Mesenchymal stem cell (in vitro differentiated cells and primary cell): ENCODE data around the gene WDR3.

ENCODE experiments used
- DNase-seq: peaks from one replicate; pipeline ENCODE4 v3.0.0-alpha.2; 2013
- H2AFZ ChIP-seq: one replicate; pipeline ENCODE4 v1.6.1; 2013; ENCODE audit warnings: low read depth, mild to moderate bottlenecking, control low read depth, inconsistent platforms, low read length, moderate library complexity
- H2AK5ac ChIP-seq: 2 replicates; pipeline ENCODE4 v1.6.1; 2013; ENCODE audit warnings: low read length, moderate library complexity, mild to moderate bottlenecking, inconsistent platforms; ENCODE audit not compliant: severe bottlenecking
- H2BK120ac ChIP-seq: one replicate; pipeline ENCODE4 v1.6.1; 2013; ENCODE audit warnings: low read depth, mild to moderate bottlenecking, inconsistent platforms, low read length, moderate library complexity
- H2BK12ac ChIP-seq, 2 experiments: one replicate each; pipeline ENCODE4 v1.6.1; 2013; ENCODE audit warnings: inconsistent platforms in 2 of 2, low read length in 2 of 2, mild to moderate bottlenecking in 2 of 2, moderate library complexity in 2 of 2, control low read depth in 1 of 2
- H2BK15ac ChIP-seq: one replicate; pipeline ENCODE4 v1.6.1; 2013; ENCODE audit warnings: mild to moderate bottlenecking, low read depth, inconsistent platforms; ENCODE audit not compliant: poor library complexity, severe bottlenecking
- H2BK5ac ChIP-seq: 2 replicates; pipeline ENCODE4 v1.6.1; 2013; ENCODE audit warnings: low read depth, mild to moderate bottlenecking, low read length, control low read depth, inconsistent platforms; ENCODE audit not compliant: poor library complexity, severe bottlenecking
- H3K14ac ChIP-seq, 2 experiments: one replicate each; pipeline ENCODE4 v1.6.1; 2013; ENCODE audit warnings: inconsistent platforms in 2 of 2, low read length in 2 of 2, control low read depth in 1 of 2, mild to moderate bottlenecking in 1 of 2, moderate library complexity in 1 of 2
- H3K18ac ChIP-seq, 2 experiments: one replicate each; pipeline ENCODE4 v1.6.1; 2013; ENCODE audit warnings: inconsistent platforms in 2 of 2, low read length in 2 of 2, control low read depth in 1 of 2, low read depth in 1 of 2, mild to moderate bottlenecking in 1 of 2
- H3K23ac ChIP-seq, 2 experiments: one replicate each; pipeline ENCODE4 v1.6.1; 2013; ENCODE audit warnings: inconsistent platforms in 2 of 2, low read length in 2 of 2, mild to moderate bottlenecking in 2 of 2, moderate library complexity in 2 of 2, control low read depth in 1 of 2
- H3K27ac ChIP-seq: 2 replicates; pipeline ENCODE4 v1.5.1; 2013; ENCODE audit warnings: mild to moderate bottlenecking, moderate library complexity, low read length, control low read depth, inconsistent platforms; ENCODE audit not compliant: poor library complexity, severe bottlenecking
- H3K27me3 ChIP-seq, 2 experiments: 2 replicates each; pipeline versions ENCODE4 v1.6.1 to v1.7.0; 2013; ENCODE audit warnings: low read length in 2 of 2, mild to moderate bottlenecking in 2 of 2, moderate library complexity in 2 of 2, control low read depth in 1 of 2, inconsistent platforms in 1 of 2; ENCODE audit not compliant: control insufficient read depth in 1 of 2, insufficient read depth in 1 of 2
- H3K36me3 ChIP-seq, 2 experiments: 2 replicates each; pipeline versions ENCODE4 v1.6.1 to v1.7.0; 2013; ENCODE audit warnings: low read length in 2 of 2, control low read depth in 1 of 2, inconsistent platforms in 1 of 2, low read depth in 1 of 2, mild to moderate bottlenecking in 1 of 2; ENCODE audit not compliant: insufficient read depth in 2 of 2, control insufficient read depth in 1 of 2
- H3K4ac ChIP-seq, 2 experiments: one replicate each; pipeline ENCODE4 v1.6.1; 2013; ENCODE audit warnings: inconsistent platforms in 2 of 2, low read length in 2 of 2, mild to moderate bottlenecking in 2 of 2, moderate library complexity in 2 of 2, control low read depth in 1 of 2, low read depth in 1 of 2
- H3K4me1 ChIP-seq: 2 replicates; pipeline ENCODE4 v1.6.1; 2013; ENCODE audit warnings: low read depth, low read length, control low read depth; ENCODE audit not compliant: control insufficient read depth, insufficient read depth
- H3K4me2 ChIP-seq: 2 replicates; pipeline ENCODE4 v1.6.1; 2013; ENCODE audit warnings: low read length, mild to moderate bottlenecking, inconsistent platforms; ENCODE audit not compliant: poor library complexity, severe bottlenecking
- H3K4me3 ChIP-seq, 2 experiments: 2 replicates each; pipeline versions ENCODE4 v1.5.1 to v1.7.0; 2013; ENCODE audit warnings: low read length in 2 of 2, mild to moderate bottlenecking in 2 of 2, control low read depth in 1 of 2, low read depth in 1 of 2; ENCODE audit not compliant: insufficient read depth in 1 of 2
- H3K79me1 ChIP-seq: replicated peaks from 2 replicates; pipeline ENCODE4 v1.6.1; 2013; ENCODE audit warnings: mild to moderate bottlenecking, control low read depth, low read length, inconsistent platforms; ENCODE audit not compliant: poor library complexity, severe bottlenecking
- H3K9ac ChIP-seq: 2 replicates; pipeline ENCODE4 v1.7.0; 2013; ENCODE audit warnings: mild to moderate bottlenecking, low read length, moderate library complexity
- H3K9me3 ChIP-seq: 2 replicates; pipeline ENCODE4 v1.7.0; 2013; ENCODE audit warnings: mild to moderate bottlenecking, low read length; ENCODE audit not compliant: control insufficient read depth
- H4K8ac ChIP-seq: one replicate; pipeline ENCODE4 v1.6.1; 2013; ENCODE audit warnings: inconsistent platforms, mild to moderate bottlenecking, low read length, moderate library complexity
- H4K91ac ChIP-seq: one replicate; pipeline ENCODE4 v1.6.1; 2013; ENCODE audit warnings: mild to moderate bottlenecking, low read length, inconsistent platforms
- WGBS: methylation state at CpG from one replicate; pipeline ENCODE4 v1.1.7; 2013; ENCODE audit warnings: mixed read lengths; 5-methylcytosine and 5-hydroxymethylcytosine counted together

Gene WDR3

GRCh38 chr1:117932576-117932975, 3.0 kb downstream of the WDR3 start:
- whole genome bisulfite sequencing = 94% methylated on average over 4 of the region's 4 CpGs
- H3K36me3 ChIP-seq = peaks cover 0 to 32% of the 10 kb centered on the region in 2 experiments
- no peak overlapping the region for H3K4me3 ChIP-seq
- H2BK12ac ChIP-seq = no peak overlapping the region
- H3K14ac ChIP-seq = no peak overlapping the region
- no peak overlapping the region for H3K4me2 ChIP-seq
- no peak overlapping the region for H2BK15ac ChIP-seq
- H2AK5ac ChIP-seq = no peak overlapping the region
- H2BK120ac ChIP-seq = no peak overlapping the region
- no peak overlapping the region for H4K8ac ChIP-seq
- H3K9ac ChIP-seq = no peak overlapping the region
- H3K4ac ChIP-seq = no peak overlapping the region
- H4K91ac ChIP-seq = no peak overlapping the region
- H3K23ac ChIP-seq = no peak overlapping the region
- no peak overlapping the region for H3K18ac ChIP-seq
- no peaks in the 10 kb centered on the region for H3K9me3 ChIP-seq
- DNase-seq = no peak
- H3K27me3 ChIP-seq = no peaks in the 10 kb centered on the region
- peaks cover 7% of the 10 kb centered on the region for H3K79me1 ChIP-seq
- peaks cover 3% of the 10 kb centered on the region for H3K4me1 ChIP-seq
- no peak overlapping the region for H3K27ac ChIP-seq
- no peak overlapping the region for H2AFZ ChIP-seq
- no peak overlapping the region for H2BK5ac ChIP-seq

GRCh38 chr1:117933769-117934168, 4.2 kb downstream of the WDR3 start:
- Histone ChIP-seq H3K4me3 (no peak overlapping the region), H3K14ac (no peak overlapping the region), H3K23ac (no peak overlapping the region), H3K9me3 (no peaks in the 10 kb centered on the region), H2AK5ac (no peak overlapping the region), H3K27ac (no peak overlapping the region), H3K4me2 (no peak overlapping the region), H2BK120ac (no peak overlapping the region), H2BK12ac (no peak overlapping the region), H4K8ac (no peak overlapping the region), H2AFZ (no peak overlapping the region), H3K4me1 (peaks cover 3% of the 10 kb centered on the region), H3K4ac (no peak overlapping the region), H3K36me3 (peaks cover 0 to 44% of the 10 kb centered on the region in 2 experiments), H3K9ac (no peak overlapping the region), H3K27me3 (no peaks in the 10 kb centered on the region), H2BK5ac (no peak overlapping the region), H3K18ac (no peak overlapping the region), H4K91ac (no peak overlapping the region), H3K79me1 (peaks cover 9% of the 10 kb centered on the region), H2BK15ac (no peak overlapping the region)
- 100% methylated on average over 1 of the region's 2 CpGs for WGBS
- no peak for DNase-seq

- DNase-seq = no peak
- WGBS = 83% methylated on average over 1 of the region's 2 CpGs
- no peaks in the 10 kb centered on the region for H3K27me3 ChIP-seq
These were observed 12.8 kb downstream of the WDR3 start for GRCh38 chr1:117942293-117942692.

GRCh38 chr1:117952386-117952785, 22.8 kb downstream of the WDR3 start:
- no peak overlapping the region for H3K23ac ChIP-seq
- no peak overlapping the region for H3K4me3 ChIP-seq
- H2BK120ac ChIP-seq = no peak overlapping the region
- no peak overlapping the region for H2BK12ac ChIP-seq
- no peak overlapping the region for H3K4me2 ChIP-seq
- H2BK15ac ChIP-seq = no peak overlapping the region
- no peaks in the 10 kb centered on the region for H3K27me3 ChIP-seq
- no peak for DNase-seq
- peaks cover 4 to 100% of the 10 kb centered on the region in 2 experiments for H3K36me3 ChIP-seq
- no peak overlapping the region for H3K4ac ChIP-seq
- WGBS = 96% methylated on average over 1 of the region's 1 CpG
- H4K91ac ChIP-seq = no peak overlapping the region
- peaks cover 2% of the 10 kb centered on the region for H3K79me1 ChIP-seq
- no peak overlapping the region for H3K9ac ChIP-seq
- H3K18ac ChIP-seq = no peak overlapping the region
- no peak overlapping the region for H2BK5ac ChIP-seq
- no peak overlapping the region for H3K27ac ChIP-seq
- no peaks in the 10 kb centered on the region for H3K9me3 ChIP-seq
- H3K14ac ChIP-seq = no peak overlapping the region
- H2AFZ ChIP-seq = no peak overlapping the region
- H2AK5ac ChIP-seq = no peak overlapping the region
- no peaks in the 10 kb centered on the region for H3K4me1 ChIP-seq
- no peak overlapping the region for H4K8ac ChIP-seq

More at GRCh38 chr1:117942293-117942692, 12.8 kb downstream of the WDR3 start:
- peaks cover 11 to 97% of the 10 kb centered on the region in 2 experiments for H3K36me3 ChIP-seq
- H3K9me3 ChIP-seq = no peaks in the 10 kb centered on the region
- H3K14ac ChIP-seq = no peak overlapping the region
- no peak overlapping the region for H2BK5ac ChIP-seq
- H2BK15ac ChIP-seq = no peak overlapping the region
- H4K91ac ChIP-seq = no peak overlapping the region
- no peak overlapping the region for H2BK120ac ChIP-seq
- no peaks in the 10 kb centered on the region for H3K4me1 ChIP-seq
- H2AK5ac ChIP-seq = no peak overlapping the region
- H3K4me2 ChIP-seq = no peak overlapping the region
- no peak overlapping the region for H3K27ac ChIP-seq
- no peak overlapping the region for H3K4me3 ChIP-seq
- no peak overlapping the region for H3K4ac ChIP-seq
- H2BK12ac ChIP-seq = no peak overlapping the region
- no peak overlapping the region for H3K23ac ChIP-seq
- H3K79me1 ChIP-seq = peaks cover 4% of the 10 kb centered on the region
- no peak overlapping the region for H3K18ac ChIP-seq
- no peak overlapping the region for H2AFZ ChIP-seq
- no peak overlapping the region for H4K8ac ChIP-seq
- peak overlapping the region; percentile 21 for H3K9ac ChIP-seq
